Right lobe of liver (tissue), 6 donors: ENCODE measurements around the gene PRICKLE4. TPM values are rescaled to one million over a fixed set of nuclear protein-coding genes. Genes with fewer than 3 reads are reported as not detected.

Experiments
- ATAC-seq, 4 donors: fragments of 200-7000 bp; cut with Tn5 transposase; one replicate each; pipeline ENCODE4 v1.9.1; 2020; ENCODE audit warnings: mild to moderate bottlenecking in 4 of 4, moderate library complexity in 4 of 4
- DNase-seq, 3 donors: peaks; one replicate each; pipeline ENCODE4 v3.0.0-alpha.2; 2020
- H3K27ac ChIP-seq, 3 donors: fragments of 200-600 bp; one replicate each; pipeline ENCODE4 v1.8.0; 2022
- H3K27me3 ChIP-seq, 2 donors: fragments of 200-600 bp; one replicate each; pipeline ENCODE4 v1.8.0; 2022
- H3K36me3 ChIP-seq, 4 donors: fragments of 200-600 bp; sonication (generic) in 1 of 4; one replicate each; pipeline versions ENCODE4 v1.5.1 to v1.8.0; 2017 to 2022; ENCODE audit warnings: control low read depth in 1 of 4
- H3K4me1 ChIP-seq, 4 donors: fragments of 200-600 bp; sonication (generic) in 1 of 4; one replicate each; pipeline versions ENCODE4 v1.5.1 to v1.8.0; 2017 to 2022; ENCODE audit warnings: control low read depth in 1 of 4
- H3K4me3 ChIP-seq, 3 donors: fragments of 200-600 bp; one replicate each; pipeline ENCODE4 v1.8.0; 2022
- H3K9me3 ChIP-seq, 4 donors: fragments of 200-600 bp; sonication (generic) in 1 of 4; one replicate each; pipeline versions ENCODE4 v1.5.1 to v1.8.0; 2017 to 2022; ENCODE audit warnings: control low read depth in 1 of 4
- POLR2A ChIP-seq: fragments of 450-650 bp; IDR thresholded peaks from one replicate; pipeline ENCODE4 v1.6.1; 2017; ENCODE audit warnings: antibody characterized with exemption, mild to moderate bottlenecking
- WGBS: methylation state at CpG from one replicate; pipeline ENCODE4 v1.1.6; 2018; ENCODE audit warnings: low coverage, low lambda C conversion rate; ENCODE audit not compliant: insufficient coverage; ENCODE audit errors: missing lambda C conversion rate; 5-methylcytosine and 5-hydroxymethylcytosine counted together
- intact Hi-C, 2 donors: fragments of 100-400 bp; cut with DNase I; formaldehyde crosslinking; loops; one replicate each; pipeline versions ENCODE4 v1.11.2 to v1.14.1; 2022
- total RNA-seq, 6 experiments: library from RNA; depleted of rRNA in 2 of 6; stranded (reverse); fragments of >200 nt in 2 of 6; fragmentation: NEBNext Ultra II Directional in 3 of 6; extraction: Animal tissue kit (Norgen Biotek cat#: 25700) in 3 of 6; gene quantifications; one replicate each; pipeline versions ENCODE4 v1.1.0 to v1.2.4, GENCODE V29; 2016 to 2023
- TF ChIP-seq, protein P1 (sequence below), 4 donors: fragments of 200-600 bp in 3 of 4; fragments of 450-650 bp in 1 of 4; IDR thresholded peaks; one replicate each; pipeline versions ENCODE4 v1.5.1 to v1.8.0; 2016 to 2022; ENCODE audit warnings: antibody characterized with exemption in 4 of 4, mild to moderate bottlenecking in 2 of 4
- donor health status: DM: no; HTN: yes; CAD: no.
- donor health status: DM: no; HTN: no; CAD: no.
- donor health status: DM: no; HTN: no; CAD: no.
- donor health status: DM: no; HTN: yes; CAD: no.
- donor health status: DM: no; HTN: yes; CAD: no.

PRICKLE4 gene
- total RNA-seq, 6 experiments from 2014 or later, result 1.3 to 3.1 (median 2.7) TPM; not detected in 1

DNA sequence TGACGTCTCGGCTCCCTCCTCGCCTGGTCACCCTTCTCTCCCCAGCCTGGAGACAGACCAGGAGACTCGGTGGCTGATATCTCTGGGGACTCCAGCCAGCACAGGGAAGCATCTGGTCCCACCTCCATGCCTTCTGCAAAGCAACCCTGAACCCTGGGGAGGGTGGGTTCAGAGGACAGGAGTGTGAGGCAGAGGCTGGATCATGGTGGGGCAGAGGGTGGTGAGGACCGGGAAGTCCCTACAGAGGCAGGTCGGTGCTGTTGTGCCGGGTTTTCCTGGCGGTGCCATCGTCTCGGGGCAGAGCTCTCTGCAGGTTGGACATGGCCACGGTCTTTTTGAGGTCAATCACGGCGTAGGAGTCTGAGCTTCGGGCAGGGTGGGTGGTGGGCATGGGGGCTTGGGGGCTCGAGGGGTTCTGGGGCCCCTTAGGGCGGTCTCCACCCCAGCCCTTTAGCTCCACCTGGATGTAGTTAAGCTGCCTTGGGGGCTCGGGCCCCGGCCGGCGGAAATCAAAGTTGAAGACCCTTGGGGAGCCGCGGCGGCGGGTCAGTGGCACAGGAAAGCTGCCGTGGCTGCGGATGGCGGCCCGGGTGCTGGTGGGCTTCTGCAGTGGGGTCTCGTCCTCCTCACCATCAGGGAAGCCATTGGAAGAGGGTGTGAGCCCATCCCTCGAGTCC is 10.1 kb upstream of the PRICKLE4 start:
- ATAC-seq (no peak), DNase-seq (no peak)
- no peak for TF ChIP-seq POLR2A
- TF ChIP-seq, protein P1, sequence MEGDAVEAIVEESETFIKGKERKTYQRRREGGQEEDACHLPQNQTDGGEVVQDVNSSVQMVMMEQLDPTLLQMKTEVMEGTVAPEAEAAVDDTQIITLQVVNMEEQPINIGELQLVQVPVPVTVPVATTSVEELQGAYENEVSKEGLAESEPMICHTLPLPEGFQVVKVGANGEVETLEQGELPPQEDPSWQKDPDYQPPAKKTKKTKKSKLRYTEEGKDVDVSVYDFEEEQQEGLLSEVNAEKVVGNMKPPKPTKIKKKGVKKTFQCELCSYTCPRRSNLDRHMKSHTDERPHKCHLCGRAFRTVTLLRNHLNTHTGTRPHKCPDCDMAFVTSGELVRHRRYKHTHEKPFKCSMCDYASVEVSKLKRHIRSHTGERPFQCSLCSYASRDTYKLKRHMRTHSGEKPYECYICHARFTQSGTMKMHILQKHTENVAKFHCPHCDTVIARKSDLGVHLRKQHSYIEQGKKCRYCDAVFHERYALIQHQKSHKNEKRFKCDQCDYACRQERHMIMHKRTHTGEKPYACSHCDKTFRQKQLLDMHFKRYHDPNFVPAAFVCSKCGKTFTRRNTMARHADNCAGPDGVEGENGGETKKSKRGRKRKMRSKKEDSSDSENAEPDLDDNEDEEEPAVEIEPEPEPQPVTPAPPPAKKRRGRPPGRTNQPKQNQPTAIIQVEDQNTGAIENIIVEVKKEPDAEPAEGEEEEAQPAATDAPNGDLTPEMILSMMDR (IDR thresholded peaks at IDR 0.05), result no peak
- Histone ChIP-seq H3K4me1 (no peaks in the 10 kb centered on the region), H3K36me3 (peaks cover 0 to 41% (median 12%) of the 10 kb centered on the region in 4 donors), H3K27ac (no peak overlapping the region), H3K9me3 (no peaks in the 10 kb centered on the region), H3K27me3 (no peaks in the 10 kb centered on the region), H3K4me3 (no peak overlapping the region)
- intact Hi-C loops, result no loop called here
- WGBS, result 97% methylated on average over 13 of the region's 30 CpGs

DNA sequence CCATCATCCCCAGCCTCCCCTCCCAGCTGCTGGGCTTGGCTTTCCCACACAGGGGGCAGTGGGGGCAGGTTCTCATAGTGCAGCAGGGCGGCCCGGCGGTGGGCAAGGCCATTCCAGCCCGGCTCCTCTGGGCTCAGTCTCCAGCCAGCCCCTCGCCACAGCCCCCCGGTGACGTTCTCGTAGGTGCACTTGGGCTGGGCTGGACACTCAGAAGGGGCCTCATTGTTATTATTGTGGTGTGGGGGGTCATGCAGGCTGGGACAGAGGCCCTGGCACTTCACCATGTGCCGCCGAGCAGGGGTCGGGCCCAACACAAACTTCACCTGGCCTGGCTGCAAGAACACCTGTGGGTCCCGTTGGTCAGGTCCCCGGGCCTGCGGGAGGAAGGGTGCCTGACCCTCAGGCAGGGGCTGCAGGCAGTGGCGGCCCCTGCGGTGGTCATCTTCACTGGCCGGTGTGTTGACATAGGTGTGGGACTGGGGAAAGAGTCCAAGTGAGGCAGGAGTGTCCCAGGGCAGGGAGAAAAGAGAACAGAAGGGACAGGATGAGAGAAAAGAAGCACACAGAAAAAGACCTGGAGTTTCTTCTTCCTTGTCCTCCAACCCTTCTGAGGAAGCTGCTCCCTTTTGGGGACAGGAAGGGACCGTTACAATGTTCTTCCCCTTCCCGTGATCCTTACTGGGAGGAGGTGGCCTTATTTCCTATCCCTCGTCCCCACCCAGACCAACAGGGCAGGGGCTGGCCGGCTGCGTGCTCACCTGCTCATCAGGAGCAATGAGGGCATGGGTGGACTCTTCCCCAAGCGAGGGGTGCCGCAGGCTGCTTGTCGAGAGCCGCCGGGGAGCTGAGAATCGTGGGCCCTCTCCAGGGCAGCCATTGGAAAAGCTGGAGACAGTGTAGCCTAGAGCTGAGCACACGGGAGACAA is 9.3 kb upstream of the PRICKLE4 start:
- Histone ChIP-seq H3K9me3 (no peaks in the 10 kb centered on the region), H3K27ac (no peak overlapping the region), H3K36me3 (peaks cover 0 to 42% (median 13%) of the 10 kb centered on the region in 4 donors), H3K27me3 (no peaks in the 10 kb centered on the region), H3K4me1 (no peaks in the 10 kb centered on the region), H3K4me3 (no peak overlapping the region)
- TF ChIP-seq, protein P1 (IDR thresholded peaks at IDR 0.05), result no peak
- TF ChIP-seq POLR2A, result no peak
- 83% methylated on average over 4 of the region's 29 CpGs for WGBS
- intact Hi-C loops, result no loop called here
- ATAC-seq, result no peak
- DNase-seq, result no peak

DNA sequence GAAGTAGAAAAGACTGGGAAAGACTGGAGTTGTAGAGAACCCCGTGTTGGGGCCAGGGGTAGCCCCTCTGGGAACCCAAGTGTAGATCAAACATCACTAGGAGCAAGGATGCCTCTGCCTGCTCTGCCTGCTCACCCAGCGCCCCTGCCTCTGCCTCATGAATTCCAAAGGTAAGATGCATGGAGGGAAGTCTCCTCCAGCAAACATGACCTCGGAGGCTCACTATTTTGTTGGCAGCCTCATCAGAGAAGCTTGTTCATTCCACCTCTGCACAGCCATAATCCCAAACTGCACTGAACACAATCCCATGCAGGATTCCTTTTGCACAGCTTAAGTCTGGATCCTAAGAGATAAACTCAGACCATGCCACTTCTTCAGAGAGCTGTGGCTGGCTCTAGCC is 5.7 kb upstream of the PRICKLE4 start:
- WGBS, result 73% methylated on average over 2 of the region's 3 CpGs
- Histone ChIP-seq H3K4me3 (no peak overlapping the region), H3K36me3 (peaks cover 0 to 42% (median 13%) of the 10 kb centered on the region in 4 donors), H3K9me3 (no peaks in the 10 kb centered on the region), H3K27ac (no peak overlapping the region), H3K4me1 (peaks cover 0 to 6% (median 0%) of the 10 kb centered on the region in 4 donors), H3K27me3 (no peaks in the 10 kb centered on the region)
- ATAC-seq (no peak), DNase-seq (no peak)
- intact Hi-C loops, result no loop called here
- no peak for TF ChIP-seq POLR2A
- TF ChIP-seq, protein P1 (IDR thresholded peaks at IDR 0.05), result no peak

DNA sequence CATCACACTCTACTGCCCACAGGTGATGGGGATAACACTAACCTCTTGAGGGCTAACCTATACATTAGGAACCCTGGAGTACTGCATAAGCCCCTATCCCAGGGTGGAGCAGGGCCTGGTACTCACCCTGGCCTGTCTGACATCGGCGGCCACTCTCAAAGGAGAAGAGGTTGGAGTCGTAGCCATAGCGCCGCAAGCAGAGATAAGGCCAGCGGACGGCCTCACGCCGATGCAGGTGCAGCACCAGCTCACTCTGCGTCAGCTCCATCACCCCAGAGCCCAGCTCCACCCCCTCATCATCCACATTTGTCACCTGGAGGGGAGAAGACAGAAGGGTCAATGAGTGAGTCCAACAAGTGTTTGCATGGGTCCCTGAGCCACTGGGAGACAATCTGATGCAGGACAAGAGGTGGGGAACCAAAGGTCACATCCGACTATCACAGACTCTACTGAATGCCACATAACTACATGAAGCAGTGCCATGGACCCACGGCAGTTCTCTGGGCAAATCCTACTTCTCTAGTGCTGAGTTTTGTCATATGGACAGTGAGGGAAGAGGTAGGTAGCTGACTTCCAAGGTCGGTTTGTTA is 5.2 kb upstream of the PRICKLE4 start:
- TF ChIP-seq, protein P1 (IDR thresholded peaks at IDR 0.05), result no peak
- no peak for TF ChIP-seq POLR2A
- Histone ChIP-seq H3K36me3 (peaks cover 0 to 42% (median 13%) of the 10 kb centered on the region in 4 donors), H3K27me3 (no peaks in the 10 kb centered on the region), H3K4me3 (no peak overlapping the region), H3K9me3 (no peaks in the 10 kb centered on the region), H3K4me1 (peaks cover 0 to 6% (median 0%) of the 10 kb centered on the region in 4 donors), H3K27ac (no peak overlapping the region)
- 58% methylated on average over 3 of the region's 13 CpGs for WGBS
- DNase-seq, result no peak
- intact Hi-C loops, result no loop called here
- no peak for ATAC-seq
